Activated CD8-positive, alpha-beta memory T cell treated with anti-CD3 and anti-CD28 coated beads, Interleukin-2, amount 10 ng/mL, durations not matched to agents 7 days and 5 days (primary cell): Measurements from ENCODE around the gene SRP14. TPM values are rescaled to one million over a fixed set of nuclear protein-coding genes. Genes with fewer than 3 reads are reported as not detected.
A peak's percentile ranks its signal among the peaks of the same experiment; 100 is the strongest.

Experiments used
- ATAC-seq: fragments of 150-1000 bp; cut with Tn5 transposase; one replicate; pipeline ENCODE4 v1.10.0; 2021; ENCODE audit warnings: moderate library complexity
- CTCF ChIA-PET: fragments of 350-600 bp; sonication (Branson Sonifier 250); formaldehyde crosslinking; loops from one replicate; lab custom pipeline; 2021; ENCODE audit warnings: antibody characterized with exemption; lab: Charles Lee
- DNase-seq: peaks from one replicate; pipeline ENCODE4 v3.0.0-alpha.2; 2020
- H3K27ac Mint-ChIP-seq: one replicate; pipeline ENCODE4 v1.8.0; 2021; ENCODE audit warnings: mild to moderate bottlenecking, mixed read lengths
- H3K27me3 Mint-ChIP-seq: one replicate; pipeline ENCODE4 v1.8.0; 2021; ENCODE audit warnings: mixed read lengths
- H3K36me3 Mint-ChIP-seq: one replicate; pipeline ENCODE4 v1.8.0; 2021; ENCODE audit warnings: mild to moderate bottlenecking, mixed read lengths
- H3K4me1 Mint-ChIP-seq: one replicate; pipeline ENCODE4 v1.8.0; 2021; ENCODE audit warnings: mixed read lengths
- H3K4me3 Mint-ChIP-seq: one replicate; pipeline ENCODE4 v1.8.0; 2021; ENCODE audit warnings: mild to moderate bottlenecking, moderate library complexity, mixed read lengths
- H3K9me3 Mint-ChIP-seq: one replicate; pipeline ENCODE4 v1.8.0; 2022; ENCODE audit warnings: low read depth, mixed read lengths
- total RNA-seq, 2 experiments: library from RNA; stranded (reverse); gene quantifications; one replicate each; pipeline ENCODE4 v1.2.3, GENCODE V29; 2021

The SRP14 gene, protein sequence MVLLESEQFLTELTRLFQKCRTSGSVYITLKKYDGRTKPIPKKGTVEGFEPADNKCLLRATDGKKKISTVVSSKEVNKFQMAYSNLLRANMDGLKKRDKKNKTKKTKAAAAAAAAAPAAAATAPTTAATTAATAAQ
- 100 to 1,000 TPM; 150 to 160 TPM for total RNA-seq

DNA sequence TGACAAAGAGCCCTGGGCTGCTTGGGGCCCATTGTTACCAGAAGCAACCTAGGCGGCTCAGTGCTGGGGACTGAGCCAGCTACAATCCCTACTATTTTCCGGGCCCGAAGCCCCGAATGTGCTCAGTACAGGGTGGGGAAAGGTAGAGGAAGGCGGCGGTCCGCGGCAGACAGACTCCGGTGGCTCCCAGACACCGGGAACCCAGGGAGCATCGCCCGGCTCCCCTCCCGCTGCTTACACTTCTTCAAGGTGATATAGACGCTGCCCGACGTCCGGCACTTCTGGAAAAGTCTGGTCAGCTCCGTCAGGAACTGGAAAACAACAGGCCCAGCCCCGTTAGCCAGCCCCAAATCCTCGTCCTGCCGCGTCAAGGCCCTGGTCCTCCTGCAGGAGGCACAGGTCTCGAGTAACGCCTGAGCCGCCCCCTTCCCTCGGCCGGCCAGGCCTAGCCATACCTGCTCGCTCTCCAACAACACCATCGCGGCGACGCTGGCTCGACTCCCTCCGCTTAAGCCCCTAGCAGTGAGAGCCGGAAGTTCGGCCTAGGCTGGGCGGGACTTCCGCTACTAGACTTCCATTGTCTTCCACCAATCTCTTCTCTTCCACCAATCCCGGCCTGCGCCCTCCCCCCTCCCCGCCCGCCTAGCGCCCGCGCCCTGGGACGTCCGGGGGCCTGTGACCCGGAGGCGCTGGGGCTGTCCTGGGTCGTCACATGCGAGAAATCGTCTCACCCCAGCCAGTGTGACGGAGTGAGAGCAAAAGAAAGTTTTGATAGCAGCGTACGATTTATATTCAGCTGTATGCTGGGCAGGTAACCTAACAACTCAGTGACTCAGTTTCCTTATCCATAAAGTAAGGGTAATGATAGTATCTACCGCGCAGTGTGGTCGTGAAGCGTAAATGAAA lies at the start of gene SRP14:
Gene SRP14 (minus strand): TSS at position 544 of the 906 bp plus-strand sequence. CDS start 65 bp downstream, at position 479.
- DNase-seq (peak; percentile 96), ATAC-seq (peak; percentile 96)
- Mint-ChIP-seq H3K4me1 (peaks cover 50% of the 10 kb centered on the region), H3K4me3 (peak within 1 kb of the TSS; percentile 85), H3K36me3 (peaks cover 41% of the 10 kb centered on the region), H3K27ac (peak within 1 kb of the TSS; percentile 94), H3K9me3 (no peaks in the 10 kb centered on the region), H3K27me3 (no peaks in the 10 kb centered on the region)
- CTCF ChIA-PET: interaction anchor here (0.8 to 14.5 kb wide), 14 partner anchors 9 to 299 kb away, joined by 3 to 324 read pairs (median 4); partner anchors contain the start of gene BMF

DNA sequence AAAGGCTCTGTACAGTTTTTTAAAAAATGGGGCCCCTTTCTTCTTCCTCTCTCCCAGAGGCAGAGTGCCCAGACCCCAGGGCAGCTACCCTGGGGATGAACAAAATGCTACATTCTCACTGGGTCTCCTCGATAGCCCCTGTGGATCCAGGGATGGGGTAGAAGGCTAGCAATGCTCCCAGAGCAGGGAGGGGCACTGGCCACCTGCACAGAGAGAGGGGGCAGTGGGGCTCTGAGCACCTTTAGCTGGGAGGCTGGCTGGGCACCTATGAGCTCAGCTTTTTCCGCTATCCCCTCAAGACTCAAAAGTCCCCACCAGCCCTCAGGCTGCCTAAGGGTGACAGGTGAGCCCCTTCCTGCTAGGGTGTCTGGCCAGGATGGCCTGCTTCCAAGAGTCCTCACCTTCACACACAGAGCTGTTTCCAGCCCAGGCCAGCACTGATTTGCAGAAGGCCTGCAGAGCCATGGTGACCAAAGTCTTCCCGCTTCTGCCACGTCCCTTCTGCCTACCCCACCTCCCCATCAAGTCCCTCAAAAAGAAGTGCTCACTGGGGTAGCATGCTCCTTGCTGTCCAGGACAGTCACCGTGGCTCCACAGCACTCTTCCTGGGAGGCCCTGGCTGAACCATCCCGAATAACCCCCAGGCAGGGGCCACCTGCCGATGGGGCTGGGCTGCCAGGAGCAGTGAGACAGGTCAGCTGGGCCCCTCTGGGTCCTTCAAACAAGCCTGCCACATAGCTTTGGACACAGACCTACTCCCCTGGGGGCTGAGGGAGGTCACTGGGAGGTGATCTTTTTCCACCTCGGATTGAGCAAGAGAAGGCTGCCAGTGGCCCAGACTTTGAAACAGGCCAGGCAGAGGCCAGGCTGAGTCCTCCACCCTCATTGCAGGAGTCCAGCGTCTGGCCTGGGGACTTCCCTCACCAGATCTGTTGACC lies 49.3 kb upstream of the SRP14 start:
- Mint-ChIP-seq H3K9me3 (no peaks in the 10 kb centered on the region), H3K4me1 (peaks cover 5% of the 10 kb centered on the region), H3K27me3 (peaks cover 8% of the 10 kb centered on the region), H3K4me3 (no peak overlapping the region), H3K36me3 (no peaks in the 10 kb centered on the region), H3K27ac (no peak overlapping the region)
- CTCF ChIA-PET: interaction anchor here (0.6 to 13.4 kb wide), 2 partner anchors 12 to 19 kb away, joined by 3 to 139 read pairs; partner anchors contain the start of gene BMF
- ATAC-seq: no peak
- DNase-seq: no peak

DNA sequence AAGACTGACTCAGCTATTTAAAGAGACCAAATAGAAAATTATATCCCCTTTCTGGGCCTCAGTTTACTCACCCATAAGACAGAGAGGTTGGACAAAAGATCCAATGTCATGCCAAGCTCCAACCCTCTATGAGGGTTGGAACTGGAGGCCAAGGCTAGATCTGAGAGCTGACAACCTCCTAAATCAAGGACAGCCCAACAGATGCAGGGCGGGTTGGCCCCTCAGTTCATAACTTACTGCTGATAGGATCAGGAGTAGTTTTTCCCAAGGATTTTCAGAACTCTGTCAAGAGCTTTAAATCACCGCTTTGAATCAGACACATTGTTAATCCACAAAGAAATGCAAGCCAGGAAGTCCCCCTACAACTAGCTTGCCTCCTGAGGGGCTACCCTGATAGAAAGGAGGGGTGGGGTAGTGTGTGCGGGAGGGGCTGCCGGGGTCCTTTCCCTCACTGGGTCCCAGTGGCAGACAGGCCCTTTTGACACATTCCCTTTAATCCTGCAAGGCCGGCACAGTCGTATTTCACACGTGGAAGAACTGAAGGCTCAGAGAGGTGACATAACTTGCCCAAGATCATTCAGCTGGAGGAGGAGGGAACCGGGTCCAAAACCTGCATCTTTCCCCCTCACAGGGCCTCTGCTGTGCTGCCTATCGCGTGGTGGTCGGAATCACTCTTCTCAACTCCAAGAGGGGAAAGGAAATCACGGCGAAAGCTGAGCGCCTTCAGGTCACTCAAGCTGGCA lies 48.3 kb upstream of the SRP14 start:
- no peak for DNase-seq
- peaks cover 14% of the 10 kb centered on the region for H3K27me3 Mint-ChIP-seq
- CTCF ChIA-PET: interaction anchor here (0.6 to 13.4 kb wide), 2 partner anchors 13 to 20 kb away, joined by 3 to 139 read pairs; partner anchors contain the start of gene BMF
- ATAC-seq: no peak
- H3K4me3 Mint-ChIP-seq: no peak overlapping the region
- no peaks in the 10 kb centered on the region for H3K36me3 Mint-ChIP-seq
- no peak overlapping the region for H3K27ac Mint-ChIP-seq
- no peaks in the 10 kb centered on the region for H3K9me3 Mint-ChIP-seq
- H3K4me1 Mint-ChIP-seq: peaks cover 3% of the 10 kb centered on the region

DNA sequence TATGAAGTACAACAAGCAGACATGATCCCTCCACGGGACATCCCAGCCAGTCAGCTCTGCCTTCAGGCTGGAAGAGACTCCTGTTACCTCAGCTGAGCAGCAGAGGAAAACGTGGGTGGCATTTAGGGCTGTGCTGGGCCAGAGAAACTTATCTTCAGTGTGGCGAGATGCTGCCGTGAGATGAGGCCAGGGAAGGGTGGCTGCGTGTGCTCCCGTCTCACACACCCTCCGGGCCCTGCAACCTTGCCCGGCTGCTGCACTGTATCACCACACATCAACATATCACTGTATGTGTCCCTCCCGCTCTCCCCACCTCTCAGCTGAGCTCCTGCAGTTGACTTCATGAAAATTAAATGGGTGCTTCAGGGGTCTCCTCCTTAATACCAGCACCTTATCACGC lies 46.3 kb upstream of the SRP14 start:
- DNase-seq: no peak
- CTCF ChIA-PET: no interaction called here
- ATAC-seq: no peak
- Mint-ChIP-seq H3K9me3 (no peaks in the 10 kb centered on the region), H3K4me3 (no peak overlapping the region), H3K27ac (no peak overlapping the region), H3K27me3 (peaks cover 31% of the 10 kb centered on the region), H3K36me3 (no peaks in the 10 kb centered on the region), H3K4me1 (peaks cover 12% of the 10 kb centered on the region)

DNA sequence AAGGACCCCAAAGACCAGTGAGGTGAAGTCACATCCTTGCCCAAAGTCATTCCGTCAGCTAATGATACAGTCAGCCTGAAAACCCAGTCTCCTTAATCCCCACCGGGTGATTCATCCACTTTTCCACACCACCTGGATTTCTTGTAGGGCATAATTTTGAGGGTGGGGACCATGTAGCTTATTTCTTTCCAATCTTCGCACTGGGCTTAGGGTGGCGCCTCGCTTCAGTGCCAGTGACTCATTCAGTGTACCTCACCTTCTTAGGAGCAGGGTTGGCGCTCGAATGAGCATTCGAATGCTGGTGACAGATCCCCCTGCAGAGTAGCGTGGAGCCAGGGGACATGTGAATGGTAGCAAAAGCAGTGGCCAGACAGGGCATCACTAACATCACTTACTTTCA lies 45.7 kb upstream of the SRP14 start:
- H3K27me3 Mint-ChIP-seq: peaks cover 33% of the 10 kb centered on the region
- H3K9me3 Mint-ChIP-seq: no peaks in the 10 kb centered on the region
- peaks cover 15% of the 10 kb centered on the region for H3K4me1 Mint-ChIP-seq
- DNase-seq: no peak
- no peak overlapping the region for H3K4me3 Mint-ChIP-seq
- CTCF ChIA-PET: no interaction called here
- no peaks in the 10 kb centered on the region for H3K36me3 Mint-ChIP-seq
- no peak for ATAC-seq
- no peak overlapping the region for H3K27ac Mint-ChIP-seq

DNA sequence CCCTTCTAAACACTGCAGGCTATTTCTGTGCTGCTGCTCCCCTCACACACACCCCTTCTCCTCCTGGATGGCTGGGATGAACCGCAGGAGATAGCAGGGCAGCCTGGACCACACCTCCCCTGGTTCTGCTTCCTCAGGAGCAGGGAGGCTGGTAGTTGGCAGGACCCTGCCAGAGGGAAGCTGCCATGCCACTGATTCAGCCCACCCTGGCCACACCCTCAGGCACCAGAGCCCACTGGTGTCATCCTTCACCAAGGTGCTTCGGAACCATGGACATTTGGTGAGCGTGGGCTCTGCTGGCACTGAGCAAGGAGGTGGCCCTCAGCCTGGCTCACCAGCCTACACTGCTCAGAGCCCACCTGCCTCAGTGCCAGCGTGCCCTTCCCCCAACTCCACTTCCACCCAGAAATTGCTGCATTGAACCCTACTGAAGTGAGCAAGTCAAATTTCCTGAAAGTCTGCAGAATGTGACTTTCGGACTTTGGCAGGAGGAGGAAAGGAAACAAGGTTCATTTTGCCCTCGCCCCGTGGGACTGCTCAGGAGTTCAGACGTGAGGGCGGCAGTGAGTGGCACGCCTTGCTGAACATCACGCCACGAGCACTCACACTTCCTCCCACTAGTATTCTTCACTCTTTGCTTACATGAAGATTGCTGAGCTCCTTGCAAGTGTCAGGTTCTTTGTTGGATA lies 43.4 kb upstream of the SRP14 start:
- DNase-seq: no peak
- Mint-ChIP-seq H3K4me1 (peaks cover 15% of the 10 kb centered on the region), H3K27ac (no peak overlapping the region), H3K9me3 (no peaks in the 10 kb centered on the region), H3K4me3 (no peak overlapping the region), H3K27me3 (peaks cover 33% of the 10 kb centered on the region), H3K36me3 (no peaks in the 10 kb centered on the region)
- no peak for ATAC-seq
- CTCF ChIA-PET: interaction anchor here (0.8 to 2.3 kb wide), 2 partner anchors 22 to 193 kb away, joined by 3 to 5 read pairs; no protein-coding TSS in a partner anchor

DNA sequence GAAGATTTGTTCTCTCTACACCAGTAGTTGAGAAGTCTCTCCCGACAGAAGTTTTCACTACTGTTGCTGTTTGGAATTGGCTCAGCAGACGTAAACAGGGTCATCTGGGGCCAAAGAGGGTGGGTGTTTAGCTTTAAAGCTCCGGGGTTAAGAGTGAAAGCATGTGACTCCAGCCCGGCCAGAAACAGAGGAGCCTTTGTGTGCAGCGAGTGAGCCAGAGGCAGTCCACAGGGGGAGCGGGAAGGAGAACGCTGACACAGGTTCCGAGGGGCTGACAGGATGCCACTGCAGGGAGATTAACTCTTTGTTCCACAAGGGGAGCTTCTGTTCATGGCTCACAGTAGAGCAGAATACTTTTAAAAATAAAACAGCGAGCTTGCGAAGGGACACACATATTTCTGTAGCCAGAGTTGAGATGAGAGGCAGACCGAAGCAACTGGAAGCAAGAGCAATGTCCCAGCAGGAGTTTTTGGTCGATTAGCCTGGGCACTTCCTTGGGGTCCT lies 42.8 kb upstream of the SRP14 start:
- Mint-ChIP-seq H3K36me3 (no peaks in the 10 kb centered on the region), H3K4me1 (peaks cover 15% of the 10 kb centered on the region), H3K27ac (no peak overlapping the region), H3K27me3 (peaks cover 33% of the 10 kb centered on the region), H3K4me3 (no peak overlapping the region), H3K9me3 (no peaks in the 10 kb centered on the region)
- CTCF ChIA-PET: interaction anchor here (2.3 kb wide), 1 partner anchor 22 kb away, joined by 5 read pairs; no protein-coding TSS in a partner anchor
- no peak for ATAC-seq
- DNase-seq: no peak

DNA sequence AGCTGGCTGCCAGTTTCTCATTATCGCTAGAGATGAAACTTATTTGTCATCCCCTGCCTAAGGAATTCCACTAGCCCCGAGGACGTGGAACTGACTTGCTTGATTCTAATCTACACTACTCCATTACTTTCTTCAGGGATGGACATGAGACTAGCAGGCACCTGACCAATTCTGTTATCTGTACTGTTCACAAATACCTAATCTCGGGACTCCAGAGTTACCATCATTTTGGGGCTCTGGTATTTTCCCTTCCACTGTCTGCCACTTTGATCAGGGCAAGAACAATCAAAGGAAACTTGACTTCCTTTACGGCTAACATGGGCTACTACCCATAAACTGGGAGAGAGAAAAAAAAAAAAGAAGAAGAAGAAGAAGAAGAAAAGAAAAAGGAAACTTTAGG lies 41.9 kb upstream of the SRP14 start:
- H3K27me3 Mint-ChIP-seq: peaks cover 33% of the 10 kb centered on the region
- H3K4me3 Mint-ChIP-seq: no peak overlapping the region
- ATAC-seq (no peak), DNase-seq (no peak)
- H3K27ac Mint-ChIP-seq: no peak overlapping the region
- peaks cover 15% of the 10 kb centered on the region for H3K4me1 Mint-ChIP-seq
- CTCF ChIA-PET: interaction anchor here (2.3 kb wide), 1 partner anchor 23 kb away, joined by 5 read pairs; no protein-coding TSS in a partner anchor
- no peaks in the 10 kb centered on the region for H3K36me3 Mint-ChIP-seq
- no peaks in the 10 kb centered on the region for H3K9me3 Mint-ChIP-seq

DNA sequence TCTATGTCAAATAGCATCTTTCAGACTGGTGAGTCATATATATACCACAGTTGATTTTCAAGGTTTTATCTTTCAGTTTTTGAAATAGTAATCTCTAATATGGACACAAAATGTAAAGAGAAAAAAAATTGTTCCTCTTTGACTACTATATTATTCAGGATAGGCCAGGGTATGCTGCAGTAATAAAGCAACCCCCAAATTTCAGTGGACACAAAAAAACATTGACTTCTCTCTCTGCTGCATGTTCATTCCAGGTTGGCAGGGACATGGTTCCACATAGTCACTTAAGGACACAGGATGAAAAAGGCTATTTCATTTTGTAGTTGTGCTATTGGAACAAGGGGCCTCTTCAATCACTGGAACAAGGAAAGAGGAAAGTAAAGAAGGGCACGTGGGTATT lies 41.1 kb upstream of the SRP14 start:
- no peak overlapping the region for H3K27ac Mint-ChIP-seq
- H3K4me1 Mint-ChIP-seq: peaks cover 15% of the 10 kb centered on the region
- DNase-seq (no peak), ATAC-seq (no peak)
- no peak overlapping the region for H3K4me3 Mint-ChIP-seq
- peaks cover 33% of the 10 kb centered on the region for H3K27me3 Mint-ChIP-seq
- CTCF ChIA-PET: no interaction called here
- no peaks in the 10 kb centered on the region for H3K36me3 Mint-ChIP-seq
- no peaks in the 10 kb centered on the region for H3K9me3 Mint-ChIP-seq

DNA sequence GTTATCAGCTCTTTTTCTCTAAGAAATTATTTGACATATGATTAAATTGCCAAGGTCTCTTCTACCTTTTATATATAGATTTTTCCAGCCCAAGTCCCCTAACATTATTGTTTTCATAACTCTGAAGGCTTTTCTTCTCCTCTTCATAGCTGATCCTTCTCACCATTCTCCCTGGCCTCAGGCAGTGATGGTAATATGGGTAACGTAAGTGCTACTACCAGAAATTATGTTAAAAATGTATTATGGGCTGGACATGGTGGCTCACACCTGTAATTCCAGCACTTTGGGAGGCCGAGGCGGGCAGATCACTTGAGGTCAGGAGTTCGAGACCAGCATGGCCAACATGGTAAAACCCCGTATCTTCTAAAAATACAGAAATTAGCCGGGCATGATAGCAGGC lies 40.5 kb upstream of the SRP14 start:
- peaks cover 30% of the 10 kb centered on the region for H3K27me3 Mint-ChIP-seq
- ATAC-seq (no peak), DNase-seq (no peak)
- H3K36me3 Mint-ChIP-seq: no peaks in the 10 kb centered on the region
- CTCF ChIA-PET: interaction anchor here (1.3 kb wide), 1 partner anchor 12 kb away, joined by 3 read pairs; no protein-coding TSS in a partner anchor
- H3K9me3 Mint-ChIP-seq: no peaks in the 10 kb centered on the region
- H3K27ac Mint-ChIP-seq: no peak overlapping the region
- no peak overlapping the region for H3K4me3 Mint-ChIP-seq
- peaks cover 15% of the 10 kb centered on the region for H3K4me1 Mint-ChIP-seq

DNA sequence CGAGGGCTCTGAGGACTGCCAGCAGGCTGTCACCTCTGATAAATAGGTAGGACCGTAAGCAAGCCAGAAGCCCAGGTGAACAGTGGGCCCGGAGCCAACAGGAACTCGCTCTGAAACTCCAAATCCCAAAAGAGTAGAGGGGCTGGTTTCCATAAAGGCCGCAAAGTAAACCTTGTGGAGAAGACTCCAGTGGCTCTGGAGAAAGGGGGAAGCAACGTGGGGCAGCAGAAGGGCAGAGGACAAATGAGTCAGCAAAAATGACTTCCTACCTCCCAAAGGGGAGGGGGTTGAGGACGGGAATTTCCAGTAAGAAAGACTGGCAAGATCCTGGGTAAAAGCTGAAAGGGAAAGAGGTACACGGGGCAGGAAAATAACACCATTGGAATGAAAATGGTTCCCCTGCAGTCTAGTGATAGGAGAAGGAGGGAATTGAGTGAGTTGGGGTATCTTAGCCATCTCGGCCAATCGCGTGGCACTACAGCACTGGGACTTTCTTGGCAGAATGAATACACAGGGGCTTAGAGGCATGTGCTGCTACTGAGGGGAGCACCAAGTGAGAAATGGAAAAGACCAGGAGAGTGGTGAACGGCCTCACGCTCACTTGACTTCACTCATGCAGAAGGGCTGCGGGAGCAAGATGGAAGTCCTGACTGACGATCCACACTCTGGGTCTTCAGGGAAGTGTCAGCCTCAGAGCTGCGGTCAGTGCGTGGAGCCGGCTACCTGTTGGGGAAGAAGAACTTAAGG lies 36.5 kb upstream of the SRP14 start:
- Mint-ChIP-seq H3K9me3 (no peaks in the 10 kb centered on the region), H3K27ac (no peak overlapping the region), H3K4me3 (no peak overlapping the region), H3K27me3 (peaks cover 4% of the 10 kb centered on the region), H3K36me3 (no peaks in the 10 kb centered on the region), H3K4me1 (peaks cover 14% of the 10 kb centered on the region)
- ATAC-seq (no peak), DNase-seq (no peak)
- CTCF ChIA-PET: interaction anchor here (1.5 kb wide), 1 partner anchor 22 kb away, joined by 3 read pairs; no protein-coding TSS in a partner anchor
